ENCODE data around the gene TCERG1L. TPM values are rescaled to one million over a fixed set of nuclear protein-coding genes. Genes with fewer than 3 reads are reported as not detected.
"Not testable (repeated sequence)": the region's sequence is repeated elsewhere in the genome, so short reads cannot be mapped to it uniquely, and the experiment has no call there.

Gene TCERG1L
- total and polyA plus RNA-seq, 4 donors = 1.9 to 23.5 (median 14.9) TPM

DNA sequence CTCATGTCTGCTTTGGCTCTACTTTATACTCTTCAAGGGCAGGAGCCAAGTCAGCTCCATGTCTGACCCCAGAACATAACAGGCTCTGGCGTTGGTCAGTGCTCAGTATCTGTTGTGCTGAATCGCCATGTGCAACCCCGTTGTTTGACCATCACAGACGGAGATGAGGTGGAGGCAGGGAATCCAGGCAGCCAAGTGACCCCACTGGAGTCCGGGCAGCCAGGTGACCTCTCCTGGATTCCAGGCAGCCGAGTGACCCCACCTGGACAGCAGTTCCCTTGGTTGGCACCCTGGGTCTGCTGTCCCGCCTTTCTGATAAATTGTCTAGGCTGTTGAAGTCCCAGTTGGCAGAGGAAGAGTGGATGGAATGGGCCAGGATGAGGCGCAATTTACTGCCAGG, 232.2 kb downstream of the TCERG1L start:
- Histone ChIP-seq H3K36me3 (ENCODE audit: control insufficient read depth, insufficient read depth, low read length) (no peaks in the 10 kb centered on the region), H3K4me3 (ENCODE audit: low read depth, low read length) (no peak overlapping the region), H3K4me1 (ENCODE audit: control insufficient read depth, insufficient read depth, low read length) (peaks cover 22% of the 10 kb centered on the region), H3K27ac (ENCODE audit: low read depth, low read length) (no peak overlapping the region), H3K27me3 (ENCODE audit: control insufficient read depth, insufficient read depth, low read length) (no peaks in the 10 kb centered on the region), H3K9me3 (ENCODE audit: control insufficient read depth, insufficient read depth, low read length) (no peaks in the 10 kb centered on the region)
- WGBS (ENCODE audit: insufficient coverage) = 96% methylated on average over 8 of the region's 8 CpGs
- DNase-seq (ENCODE audit: low read depth in 4 of 6, low spot score in 6 of 6) = no peak

DNA sequence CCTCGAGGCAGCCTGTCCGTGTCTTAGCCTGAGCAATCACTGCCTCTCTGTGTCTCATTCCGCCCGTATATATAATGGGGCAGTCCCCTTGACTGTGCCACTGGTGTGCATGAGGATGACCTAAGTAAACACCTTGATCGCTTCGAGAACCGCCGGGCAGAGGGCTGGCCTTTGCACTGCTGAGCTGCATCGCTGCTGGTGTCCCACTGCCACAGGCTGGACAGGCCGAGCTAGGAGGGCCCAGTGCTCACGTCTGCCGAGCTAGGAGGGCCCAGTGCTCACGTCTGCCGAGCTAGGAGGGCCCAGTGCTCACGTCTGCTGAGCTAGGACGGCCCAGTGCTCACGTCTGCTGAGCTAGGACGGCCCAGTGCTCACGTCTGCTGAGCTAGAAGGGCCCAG, 232.6 kb downstream of the TCERG1L start:
- not testable (repeated sequence) for H3K9me3 ChIP-seq (ENCODE audit: control insufficient read depth, insufficient read depth, low read length); H3K36me3 ChIP-seq (ENCODE audit: control insufficient read depth, insufficient read depth, low read length); H3K27ac ChIP-seq (ENCODE audit: low read depth, low read length); H3K27me3 ChIP-seq (ENCODE audit: control insufficient read depth, insufficient read depth, low read length); DNase-seq (ENCODE audit: low read depth in 4 of 6, low spot score in 6 of 6); H3K4me3 ChIP-seq (ENCODE audit: low read depth, low read length)
- peaks cover 18% of the 10 kb centered on the region for H3K4me1 ChIP-seq (ENCODE audit: control insufficient read depth, insufficient read depth, low read length)
- 93% methylated on average over 19 of the region's 19 CpGs for WGBS (ENCODE audit: insufficient coverage)

DNA sequence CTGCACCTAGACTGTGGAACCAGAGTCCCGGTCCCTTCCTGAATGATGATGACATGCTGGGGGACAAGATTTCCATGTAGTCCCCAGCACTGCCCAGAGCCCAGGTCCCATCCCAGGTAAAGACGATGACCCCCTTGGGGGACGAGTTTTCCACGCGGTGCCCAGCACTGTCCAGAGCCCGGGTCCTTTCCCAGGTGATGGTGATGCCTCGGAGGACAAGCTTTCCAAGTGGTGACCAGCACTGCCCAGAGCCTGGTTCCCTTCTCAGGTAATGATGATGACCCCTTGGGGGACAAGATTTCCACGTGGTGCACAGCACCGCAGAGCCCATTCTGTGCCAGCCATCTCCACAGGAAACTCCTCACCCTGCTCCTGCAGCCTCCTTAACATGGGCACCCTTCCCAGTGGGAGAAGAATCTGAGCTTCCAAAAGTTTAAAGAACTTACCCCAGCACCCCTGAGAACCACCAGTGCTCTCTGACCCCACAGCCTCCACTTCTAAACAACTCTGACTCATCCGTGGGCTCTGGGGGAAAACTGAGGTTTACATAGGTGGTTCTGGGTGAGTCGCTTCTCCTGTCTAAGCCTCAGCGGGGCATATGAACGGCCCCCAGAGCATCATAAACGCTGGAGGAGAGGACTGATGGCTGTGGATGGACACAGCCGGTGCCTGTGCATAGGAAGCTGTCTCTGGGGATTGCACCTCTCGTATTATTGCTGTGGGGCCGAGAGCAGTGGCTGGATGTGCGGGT, 233.2 kb downstream of the TCERG1L start:
- H3K27me3 ChIP-seq (ENCODE audit: control insufficient read depth, insufficient read depth, low read length) = no peaks in the 10 kb centered on the region
- no peak for DNase-seq (ENCODE audit: low read depth in 4 of 6, low spot score in 6 of 6)
- peaks cover 17% of the 10 kb centered on the region for H3K4me1 ChIP-seq (ENCODE audit: control insufficient read depth, insufficient read depth, low read length)
- H3K4me3 ChIP-seq (ENCODE audit: low read depth, low read length) = no peak overlapping the region
- H3K36me3 ChIP-seq (ENCODE audit: control insufficient read depth, insufficient read depth, low read length) = no peaks in the 10 kb centered on the region
- 91% methylated on average over 17 of the region's 18 CpGs for WGBS (ENCODE audit: insufficient coverage)
- H3K9me3 ChIP-seq (ENCODE audit: control insufficient read depth, insufficient read depth, low read length) = no peaks in the 10 kb centered on the region
- no peak overlapping the region for H3K27ac ChIP-seq (ENCODE audit: low read depth, low read length)

DNA sequence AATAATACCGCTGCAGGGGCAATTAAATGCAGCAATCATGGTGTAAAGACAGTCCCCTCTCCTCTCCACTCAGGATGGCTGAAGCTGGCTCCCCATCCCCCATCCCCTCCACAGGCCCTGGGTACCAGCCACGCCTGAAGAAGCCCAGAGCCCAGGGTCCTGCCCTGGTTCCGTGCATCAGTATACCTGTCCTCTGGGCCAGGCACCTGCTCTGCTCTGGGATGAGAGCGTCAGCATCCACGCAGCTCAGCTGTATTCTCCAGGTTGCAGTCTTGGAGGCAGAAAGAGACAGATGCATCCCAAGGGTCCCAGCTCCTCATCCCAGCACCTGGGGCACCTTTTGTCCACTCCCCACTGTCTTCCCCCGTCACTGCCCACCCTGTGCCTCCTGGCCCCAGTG, 233.8 kb downstream of the TCERG1L start:
- 80% methylated on average over 5 of the region's 6 CpGs for WGBS (ENCODE audit: insufficient coverage)

DNA sequence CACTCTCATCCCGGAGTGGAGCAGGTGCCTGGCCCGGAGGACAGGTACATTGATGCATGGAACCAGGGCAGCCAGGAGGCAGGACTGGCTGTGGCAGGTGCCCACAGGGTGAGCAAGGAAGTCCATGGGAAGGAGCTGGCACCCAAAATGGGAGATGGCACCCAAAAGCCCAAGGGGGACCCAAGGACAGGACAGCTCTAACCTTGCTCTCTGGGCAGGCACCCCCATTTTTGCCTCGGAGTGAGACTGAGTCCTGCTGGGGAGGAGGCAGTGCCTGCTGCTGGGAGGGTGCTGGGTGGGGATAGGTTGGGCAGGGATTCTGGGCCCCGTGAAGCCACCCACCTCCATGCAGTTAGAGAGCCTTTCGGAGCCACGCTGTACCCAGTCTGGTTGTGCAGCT, 234.5 kb downstream of the TCERG1L start:
- H3K4me1 ChIP-seq (ENCODE audit: control insufficient read depth, insufficient read depth, low read length) = peaks cover 12% of the 10 kb centered on the region
- WGBS (ENCODE audit: insufficient coverage) = 96% methylated on average over 3 of the region's 6 CpGs
- H3K4me3 ChIP-seq (ENCODE audit: low read depth, low read length) = no peak overlapping the region
- H3K36me3 ChIP-seq (ENCODE audit: control insufficient read depth, insufficient read depth, low read length) = no peaks in the 10 kb centered on the region
- no peaks in the 10 kb centered on the region for H3K9me3 ChIP-seq (ENCODE audit: control insufficient read depth, insufficient read depth, low read length)
- DNase-seq (ENCODE audit: low read depth in 4 of 6, low spot score in 6 of 6) = no peak
- no peaks in the 10 kb centered on the region for H3K27me3 ChIP-seq (ENCODE audit: control insufficient read depth, insufficient read depth, low read length)
- no peak overlapping the region for H3K27ac ChIP-seq (ENCODE audit: low read depth, low read length)

More for the DNA sequence above, 233.8 kb downstream of the TCERG1L start:
- Histone ChIP-seq H3K4me1 (ENCODE audit: control insufficient read depth, insufficient read depth, low read length) (peaks cover 17% of the 10 kb centered on the region), H3K27me3 (ENCODE audit: control insufficient read depth, insufficient read depth, low read length) (no peaks in the 10 kb centered on the region), H3K36me3 (ENCODE audit: control insufficient read depth, insufficient read depth, low read length) (no peaks in the 10 kb centered on the region), H3K4me3 (ENCODE audit: low read depth, low read length) (no peak overlapping the region), H3K9me3 (ENCODE audit: control insufficient read depth, insufficient read depth, low read length) (no peaks in the 10 kb centered on the region), H3K27ac (ENCODE audit: low read depth, low read length) (no peak overlapping the region)
- no peak for DNase-seq (ENCODE audit: low read depth in 4 of 6, low spot score in 6 of 6)

DNA sequence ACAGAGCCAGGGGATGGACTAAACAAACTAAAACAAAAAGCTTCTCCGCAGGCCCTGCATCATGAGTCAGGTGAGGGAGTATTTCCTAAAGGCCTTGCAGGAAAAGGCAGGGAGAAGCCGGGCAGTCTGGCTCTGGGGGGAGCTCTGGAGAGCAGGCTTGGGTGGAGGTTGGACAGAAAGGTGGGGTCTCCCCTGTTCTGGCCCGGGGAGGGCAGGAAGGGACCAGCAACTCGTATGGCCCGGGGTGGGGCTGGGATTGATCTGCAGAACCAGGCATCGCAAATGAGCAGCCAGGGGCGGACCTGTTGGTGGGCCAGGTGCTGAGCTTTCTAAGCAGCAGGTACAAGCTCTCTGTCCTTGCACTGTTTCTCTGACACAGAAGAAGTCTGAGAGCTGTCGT, 235.2 kb downstream of the TCERG1L start:
- 88% methylated on average over 8 of the region's 8 CpGs for WGBS (ENCODE audit: insufficient coverage)
- H3K9me3 ChIP-seq (ENCODE audit: control insufficient read depth, insufficient read depth, low read length) = no peaks in the 10 kb centered on the region
- no peak overlapping the region for H3K27ac ChIP-seq (ENCODE audit: low read depth, low read length)
- no peaks in the 10 kb centered on the region for H3K36me3 ChIP-seq (ENCODE audit: control insufficient read depth, insufficient read depth, low read length)
- peaks cover 6% of the 10 kb centered on the region for H3K4me1 ChIP-seq (ENCODE audit: control insufficient read depth, insufficient read depth, low read length)
- no peaks in the 10 kb centered on the region for H3K27me3 ChIP-seq (ENCODE audit: control insufficient read depth, insufficient read depth, low read length)
- no peak for DNase-seq (ENCODE audit: low read depth in 4 of 6, low spot score in 6 of 6)
- H3K4me3 ChIP-seq (ENCODE audit: low read depth, low read length) = no peak overlapping the region

DNA sequence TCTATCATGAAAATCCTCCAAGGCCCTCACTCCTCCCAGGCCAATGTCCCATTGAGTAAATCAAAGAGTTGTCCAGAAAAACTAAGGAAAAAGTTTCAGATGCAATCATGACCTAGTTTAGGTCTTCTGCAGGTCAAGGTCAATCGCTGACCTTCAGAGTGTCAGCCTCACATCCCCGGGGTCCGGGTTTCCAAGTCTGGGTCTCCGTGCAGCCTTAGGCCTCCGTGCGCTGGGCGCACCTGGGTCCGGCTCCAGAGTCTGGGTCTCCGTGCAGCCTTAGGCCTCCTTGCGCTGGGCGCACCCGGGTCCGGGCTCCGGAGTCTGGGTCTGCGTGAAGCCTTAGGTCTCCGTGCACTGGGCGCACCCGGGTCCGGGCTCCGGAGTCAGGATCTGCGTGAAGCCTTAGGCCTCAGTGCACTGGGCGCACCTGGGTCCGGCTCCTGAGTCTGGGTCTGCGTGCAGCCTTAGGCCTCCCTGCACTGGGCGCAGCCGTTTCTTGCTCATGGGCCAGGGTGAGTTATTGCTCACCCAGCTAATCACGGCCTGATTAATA, 236.2 kb downstream of the TCERG1L start:
- Histone ChIP-seq H3K4me1 (ENCODE audit: control insufficient read depth, insufficient read depth, low read length) (peaks cover 4% of the 10 kb centered on the region), H3K4me3 (ENCODE audit: low read depth, low read length) (no peak overlapping the region), H3K9me3 (ENCODE audit: control insufficient read depth, insufficient read depth, low read length) (no peaks in the 10 kb centered on the region), H3K27ac (ENCODE audit: low read depth, low read length) (no peak overlapping the region), H3K36me3 (ENCODE audit: control insufficient read depth, insufficient read depth, low read length) (no peaks in the 10 kb centered on the region), H3K27me3 (ENCODE audit: control insufficient read depth, insufficient read depth, low read length) (no peaks in the 10 kb centered on the region)
- WGBS (ENCODE audit: insufficient coverage) = 94% methylated on average over 27 of the region's 27 CpGs
- no peak for DNase-seq (ENCODE audit: low read depth in 4 of 6, low spot score in 6 of 6)

DNA sequence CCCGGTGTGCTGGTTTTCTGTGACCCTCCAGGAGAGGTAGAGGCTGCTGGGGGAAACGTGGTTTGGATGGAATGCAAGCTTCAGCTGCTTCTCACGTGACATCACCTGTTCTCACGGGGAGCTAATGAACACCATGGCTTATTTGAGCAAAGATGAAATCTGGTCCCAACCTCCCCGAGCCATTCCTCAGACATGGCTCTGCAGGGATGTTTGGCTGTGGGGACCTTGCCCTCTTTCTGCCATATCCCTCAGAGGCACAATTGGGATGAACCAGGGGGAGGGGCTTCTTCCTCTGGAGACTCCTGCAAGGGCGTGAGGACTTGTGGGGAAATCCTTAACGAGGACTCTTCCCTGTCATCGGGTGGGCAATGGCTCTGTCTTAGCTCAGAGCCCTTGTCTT, 236.8 kb downstream of the TCERG1L start:
- H3K9me3 ChIP-seq (ENCODE audit: control insufficient read depth, insufficient read depth, low read length) = no peaks in the 10 kb centered on the region
- no peak overlapping the region for H3K27ac ChIP-seq (ENCODE audit: low read depth, low read length)
- no peak overlapping the region for H3K4me3 ChIP-seq (ENCODE audit: low read depth, low read length)
- no peaks in the 10 kb centered on the region for H3K27me3 ChIP-seq (ENCODE audit: control insufficient read depth, insufficient read depth, low read length)
- no peak for DNase-seq (ENCODE audit: low read depth in 4 of 6, low spot score in 6 of 6)
- 75% methylated on average over 6 of the region's 8 CpGs for WGBS (ENCODE audit: insufficient coverage)
- peaks cover 4% of the 10 kb centered on the region for H3K4me1 ChIP-seq (ENCODE audit: control insufficient read depth, insufficient read depth, low read length)
- no peaks in the 10 kb centered on the region for H3K36me3 ChIP-seq (ENCODE audit: control insufficient read depth, insufficient read depth, low read length)

DNA sequence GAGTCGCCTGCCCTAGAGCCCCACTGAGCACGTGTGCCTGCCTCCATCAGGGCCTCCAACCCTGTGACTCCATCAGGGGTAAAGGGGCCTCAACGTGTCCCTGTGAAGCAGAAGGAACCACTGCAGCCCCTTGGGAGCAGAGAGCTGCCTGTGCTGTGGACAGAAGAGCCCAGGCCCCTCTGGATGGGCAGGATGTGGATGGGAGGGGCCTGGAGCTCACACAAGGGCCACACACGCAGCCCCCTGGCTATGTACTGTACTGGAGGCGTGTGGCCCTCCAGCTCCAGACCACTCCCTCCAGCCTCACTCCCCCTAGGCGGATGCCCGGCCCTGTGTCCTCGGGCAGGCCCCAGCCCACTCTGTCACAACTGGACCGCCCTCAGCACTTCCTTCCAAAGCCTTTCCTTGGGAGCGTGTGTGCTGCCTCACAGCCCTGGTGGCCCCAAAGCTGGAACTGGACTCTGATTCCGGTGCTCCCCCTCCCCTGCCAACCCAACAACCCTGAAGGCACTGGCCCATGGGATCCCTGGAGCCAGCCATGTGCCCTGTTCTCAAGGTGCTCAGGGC, 238.0 kb downstream of the TCERG1L start:
- H3K4me1 ChIP-seq (ENCODE audit: control insufficient read depth, insufficient read depth, low read length) = peaks cover 4% of the 10 kb centered on the region
- DNase-seq (ENCODE audit: low read depth in 4 of 6, low spot score in 6 of 6) = no peak
- H3K36me3 ChIP-seq (ENCODE audit: control insufficient read depth, insufficient read depth, low read length) = no peaks in the 10 kb centered on the region
- H3K27me3 ChIP-seq (ENCODE audit: control insufficient read depth, insufficient read depth, low read length) = no peaks in the 10 kb centered on the region
- no peak overlapping the region for H3K4me3 ChIP-seq (ENCODE audit: low read depth, low read length)
- H3K27ac ChIP-seq (ENCODE audit: low read depth, low read length) = no peak overlapping the region
- WGBS (ENCODE audit: insufficient coverage) = 86% methylated on average over 11 of the region's 11 CpGs
- H3K9me3 ChIP-seq (ENCODE audit: control insufficient read depth, insufficient read depth, low read length) = no peaks in the 10 kb centered on the region

Measured in spinal cord (tissue), 10 donors.